Measurements from ENCODE around the gene PCDHGA7.
A peak's percentile ranks its signal among the peaks of the same experiment; 100 is the strongest.

Gene PCDHGA7

DNA sequence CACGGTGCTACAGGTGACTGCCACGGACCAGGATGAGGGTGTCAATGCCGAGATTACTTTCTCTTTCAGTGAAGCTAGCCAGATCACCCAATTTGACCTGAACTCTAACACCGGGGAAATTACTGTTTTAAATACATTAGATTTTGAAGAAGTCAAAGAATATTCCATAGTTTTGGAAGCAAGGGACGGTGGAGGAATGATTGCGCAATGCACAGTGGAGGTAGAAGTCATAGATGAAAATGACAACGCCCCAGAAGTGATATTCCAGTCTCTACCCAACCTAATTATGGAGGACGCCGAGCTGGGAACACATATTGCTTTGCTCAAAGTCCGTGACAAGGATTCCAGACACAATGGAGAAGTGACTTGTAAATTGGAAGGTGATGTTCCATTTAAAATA, 6.1 kb downstream of the PCDHGA7 start:
- TF ChIP-seq CEBPB (IDR thresholded peaks at IDR 0.05) (peak; percentile 76), EP300 (IDR thresholded peaks at IDR 0.05; ENCODE audit: borderline replicate concordance) (no peak)

DNA sequence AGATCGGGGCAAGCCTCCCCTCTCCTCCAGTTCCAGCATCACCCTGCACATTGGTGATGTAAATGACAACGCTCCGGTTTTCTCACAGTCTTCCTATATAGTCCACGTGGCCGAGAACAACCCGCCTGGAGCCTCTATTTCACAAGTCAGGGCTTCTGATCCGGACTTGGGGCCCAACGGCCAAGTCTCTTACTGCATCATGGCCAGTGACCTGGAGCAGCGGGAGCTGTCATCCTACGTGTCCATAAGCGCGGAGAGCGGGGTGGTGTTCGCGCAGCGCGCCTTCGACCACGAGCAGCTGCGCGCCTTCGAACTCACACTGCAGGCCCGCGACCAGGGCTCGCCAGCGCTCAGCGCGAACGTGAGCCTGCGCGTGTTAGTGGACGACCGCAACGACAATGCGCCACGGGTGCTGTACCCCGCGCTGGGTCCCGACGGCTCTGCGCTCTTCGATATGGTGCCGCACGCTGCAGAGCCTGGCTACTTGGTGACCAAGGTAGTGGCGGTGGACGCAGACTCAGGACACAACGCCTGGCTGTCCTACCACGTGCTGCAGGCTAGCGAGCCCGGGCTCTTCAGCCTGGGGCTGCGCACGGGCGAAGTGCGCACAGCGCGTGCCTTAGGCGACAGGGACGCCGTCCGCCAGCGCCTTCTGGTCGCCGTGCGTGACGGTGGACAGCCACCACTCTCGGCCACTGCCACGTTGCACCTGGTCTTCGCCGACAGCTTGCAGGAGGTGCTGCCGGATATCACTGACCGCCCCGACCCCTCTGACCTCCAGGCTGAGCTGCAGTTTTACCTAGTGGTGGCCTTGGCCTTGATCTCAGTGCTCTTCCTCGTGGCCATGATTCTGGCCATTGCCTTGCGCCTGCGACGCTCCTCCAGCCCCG, 6.9 kb downstream of the PCDHGA7 start:
- TF ChIP-seq TAF1 (IDR thresholded peaks at IDR 0.05; ENCODE audit: low read depth): no peak
- TF ChIP-seq CEBPB (IDR thresholded peaks at IDR 0.05): no peak
- no peak for TF ChIP-seq TEAD4 (IDR thresholded peaks at IDR 0.05)
- no peak for TF ChIP-seq EP300 (IDR thresholded peaks at IDR 0.05; ENCODE audit: borderline replicate concordance)
- no peak for TF ChIP-seq ZBTB7A (IDR thresholded peaks at IDR 0.05; ENCODE audit: low read depth)
- TF ChIP-seq YY1 (IDR thresholded peaks at IDR 0.05; ENCODE audit: low read depth): no peak
- TF ChIP-seq EGR1 (IDR thresholded peaks at IDR 0.05): no peak
- no peak for TF ChIP-seq FOXM1 (IDR thresholded peaks at IDR 0.05; ENCODE audit: borderline replicate concordance, low read depth)
- no peak for TF ChIP-seq TCF12 (IDR thresholded peaks at IDR 0.05; ENCODE audit: low read depth)
- TF ChIP-seq CREB1 (IDR thresholded peaks at IDR 0.05; ENCODE audit: low read depth): no peak
- TF ChIP-seq, protein P1, sequence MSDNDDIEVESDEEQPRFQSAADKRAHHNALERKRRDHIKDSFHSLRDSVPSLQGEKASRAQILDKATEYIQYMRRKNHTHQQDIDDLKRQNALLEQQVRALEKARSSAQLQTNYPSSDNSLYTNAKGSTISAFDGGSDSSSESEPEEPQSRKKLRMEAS (IDR thresholded peaks at IDR 0.05): no peak
- no peak for TF ChIP-seq REST (IDR thresholded peaks at IDR 0.05; ENCODE audit: low read depth)
- no peak for TF ChIP-seq NFIC (IDR thresholded peaks at IDR 0.05)
- TF ChIP-seq RAD21 (IDR thresholded peaks at IDR 0.05; ENCODE audit: low read depth): no peak
- TF ChIP-seq, protein P2, sequence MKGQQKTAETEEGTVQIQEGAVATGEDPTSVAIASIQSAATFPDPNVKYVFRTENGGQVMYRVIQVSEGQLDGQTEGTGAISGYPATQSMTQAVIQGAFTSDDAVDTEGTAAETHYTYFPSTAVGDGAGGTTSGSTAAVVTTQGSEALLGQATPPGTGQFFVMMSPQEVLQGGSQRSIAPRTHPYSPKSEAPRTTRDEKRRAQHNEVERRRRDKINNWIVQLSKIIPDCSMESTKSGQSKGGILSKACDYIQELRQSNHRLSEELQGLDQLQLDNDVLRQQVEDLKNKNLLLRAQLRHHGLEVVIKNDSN (IDR thresholded peaks at IDR 0.05): no peak

- TF ChIP-seq, protein P2 (IDR thresholded peaks at IDR 0.05): no peak
- no peak for TF ChIP-seq FOXM1 (IDR thresholded peaks at IDR 0.05; ENCODE audit: borderline replicate concordance, low read depth)
- no peak for TF ChIP-seq TEAD4 (IDR thresholded peaks at IDR 0.05)
- TF ChIP-seq ZBTB7A (IDR thresholded peaks at IDR 0.05; ENCODE audit: low read depth): no peak
- TF ChIP-seq, protein P1 (IDR thresholded peaks at IDR 0.05): 0 out of 2 replicates have a peak, but pooled peaks have one; percentile 24
- TF ChIP-seq CREB1 (IDR thresholded peaks at IDR 0.05; ENCODE audit: low read depth): no peak
- TF ChIP-seq REST (IDR thresholded peaks at IDR 0.05; ENCODE audit: low read depth): no peak
- TF ChIP-seq YY1 (IDR thresholded peaks at IDR 0.05; ENCODE audit: low read depth): no peak
- TF ChIP-seq NFIC (IDR thresholded peaks at IDR 0.05): no peak
- no peak for TF ChIP-seq EP300 (IDR thresholded peaks at IDR 0.05; ENCODE audit: borderline replicate concordance)
- TF ChIP-seq EGR1 (IDR thresholded peaks at IDR 0.05): no peak
- no peak for TF ChIP-seq TCF12 (IDR thresholded peaks at IDR 0.05; ENCODE audit: low read depth)
- TF ChIP-seq CEBPB (IDR thresholded peaks at IDR 0.05): no peak
- peak; percentile 21; the same call in 1 of the 2 replicates for TF ChIP-seq RAD21 (IDR thresholded peaks at IDR 0.05; ENCODE audit: low read depth)
Observed at GRCh38 chr5:141392429-141393198, 10.1 kb downstream of the PCDHGA7 start, which contains the start of gene PCDHGA8. PCDHGA8 (plus strand) TSS chr5:141392633; CDS start chr5:141392814, 181 bp downstream.

GRCh38 chr5:141393267-141393666, 10.7 kb downstream of the PCDHGA7 start:
- TF ChIP-seq YY1 (IDR thresholded peaks at IDR 0.05; ENCODE audit: low read depth) (no peak), TCF12 (IDR thresholded peaks at IDR 0.05; ENCODE audit: low read depth) (no peak), ZBTB7A (IDR thresholded peaks at IDR 0.05; ENCODE audit: low read depth) (no peak), REST (IDR thresholded peaks at IDR 0.05; ENCODE audit: low read depth) (no peak), RAD21 (IDR thresholded peaks at IDR 0.05; ENCODE audit: low read depth) (no peak), CREB1 (IDR thresholded peaks at IDR 0.05; ENCODE audit: low read depth) (no peak), NFIC (IDR thresholded peaks at IDR 0.05) (no peak), CEBPB (IDR thresholded peaks at IDR 0.05) (no peak), EGR1 (IDR thresholded peaks at IDR 0.05) (no peak), TEAD4 (IDR thresholded peaks at IDR 0.05) (no peak), FOXM1 (IDR thresholded peaks at IDR 0.05; ENCODE audit: borderline replicate concordance, low read depth) (no peak), EP300 (IDR thresholded peaks at IDR 0.05; ENCODE audit: borderline replicate concordance) (no peak), TAF1 (IDR thresholded peaks at IDR 0.05; ENCODE audit: low read depth) (no peak)
- TF ChIP-seq, protein P1 (IDR thresholded peaks at IDR 0.05): no peak
- TF ChIP-seq, protein P2 (IDR thresholded peaks at IDR 0.05): no peak
